ENCODE data around the gene TTC9C.

- TF ChIP-seq EP300 (IDR thresholded peaks at IDR 0.05; ENCODE audit: low read depth) (no peak), CTCF (IDR thresholded peaks at IDR 0.05) (no peak), POLR2A (IDR thresholded peaks at IDR 0.05) (no peak)
These were observed 1.4 kb upstream of the TTC9C start for GRCh38 chr11:62726915-62727164.

All from transverse colon (tissue), 3 donors.